HFFc6 (cell line): ENCODE results near the gene CAMK2B. TPM values are rescaled to one million over a fixed set of nuclear protein-coding genes. Genes with fewer than 3 reads are reported as not detected.
"Not testable (repeated sequence)": the region's sequence is repeated elsewhere in the genome, so short reads cannot be mapped to it uniquely, and the experiment has no call there.

Experiments used
- DNase-seq: peaks from one replicate; pipeline ENCODE4 v3.0.0-alpha.2; 2018
- H3K27ac Mint-ChIP-seq: 2 replicates; pipeline ENCODE4 v1.8.0; 2020; ENCODE audit warnings: mild to moderate bottlenecking, mixed read lengths
- H3K27me3 Mint-ChIP-seq: 2 replicates; pipeline ENCODE4 v1.8.0; 2021; ENCODE audit warnings: mild to moderate bottlenecking, moderate library complexity, mixed read lengths; ENCODE audit not compliant: insufficient read depth
- H3K36me3 Mint-ChIP-seq: 2 replicates; pipeline ENCODE4 v1.8.0; 2021; ENCODE audit warnings: low read depth, mixed read lengths
- H3K4me1 Mint-ChIP-seq: 2 replicates; pipeline ENCODE4 v1.8.0; 2020; ENCODE audit warnings: low read depth, mixed read lengths
- H3K4me3 Mint-ChIP-seq: 2 replicates; pipeline ENCODE4 v1.8.0; 2020; ENCODE audit warnings: mild to moderate bottlenecking, moderate library complexity, mixed read lengths
- H3K9me3 Mint-ChIP-seq: 2 replicates; pipeline ENCODE4 v1.8.0; 2020; ENCODE audit warnings: mild to moderate bottlenecking, mixed read lengths
- total RNA-seq, 6 experiments: library from RNA; stranded (reverse); fragmentation: NEBNext Ultra II Directional; extraction: Animal tissue kit (Norgen Biotek cat#: 25700); gene quantifications; 2 replicates in 1 of 6; 3 replicates in 5 of 6; pipeline ENCODE4 v1.2.3, GENCODE V29; 2021
- TF ChIP-seq, protein P1 (sequence below): fragments of 200-600 bp; sonication (generic); IDR thresholded peaks from 2 replicates; pipeline ENCODE4 v1.5.0; 2021; ENCODE audit warnings: antibody characterized with exemption, mild to moderate bottlenecking

The CAMK2B gene
- total RNA-seq, 6 experiments from 2014 or later = 0.11 to 0.41 TPM; not detected in 4

GRCh38 chr7:44172352-44172751 is 153.0 kb downstream of the CAMK2B start:
- no peak for DNase-seq
- TF ChIP-seq, protein P1, sequence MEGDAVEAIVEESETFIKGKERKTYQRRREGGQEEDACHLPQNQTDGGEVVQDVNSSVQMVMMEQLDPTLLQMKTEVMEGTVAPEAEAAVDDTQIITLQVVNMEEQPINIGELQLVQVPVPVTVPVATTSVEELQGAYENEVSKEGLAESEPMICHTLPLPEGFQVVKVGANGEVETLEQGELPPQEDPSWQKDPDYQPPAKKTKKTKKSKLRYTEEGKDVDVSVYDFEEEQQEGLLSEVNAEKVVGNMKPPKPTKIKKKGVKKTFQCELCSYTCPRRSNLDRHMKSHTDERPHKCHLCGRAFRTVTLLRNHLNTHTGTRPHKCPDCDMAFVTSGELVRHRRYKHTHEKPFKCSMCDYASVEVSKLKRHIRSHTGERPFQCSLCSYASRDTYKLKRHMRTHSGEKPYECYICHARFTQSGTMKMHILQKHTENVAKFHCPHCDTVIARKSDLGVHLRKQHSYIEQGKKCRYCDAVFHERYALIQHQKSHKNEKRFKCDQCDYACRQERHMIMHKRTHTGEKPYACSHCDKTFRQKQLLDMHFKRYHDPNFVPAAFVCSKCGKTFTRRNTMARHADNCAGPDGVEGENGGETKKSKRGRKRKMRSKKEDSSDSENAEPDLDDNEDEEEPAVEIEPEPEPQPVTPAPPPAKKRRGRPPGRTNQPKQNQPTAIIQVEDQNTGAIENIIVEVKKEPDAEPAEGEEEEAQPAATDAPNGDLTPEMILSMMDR = no peak
- Mint-ChIP-seq H3K27me3 (peaks cover 33% of the 10 kb centered on the region), H3K4me1 (peaks cover 1% of the 10 kb centered on the region), H3K36me3 (no peaks in the 10 kb centered on the region), H3K4me3 (no peak overlapping the region), H3K9me3 (no peaks in the 10 kb centered on the region), H3K27ac (no peak overlapping the region)

DNA sequence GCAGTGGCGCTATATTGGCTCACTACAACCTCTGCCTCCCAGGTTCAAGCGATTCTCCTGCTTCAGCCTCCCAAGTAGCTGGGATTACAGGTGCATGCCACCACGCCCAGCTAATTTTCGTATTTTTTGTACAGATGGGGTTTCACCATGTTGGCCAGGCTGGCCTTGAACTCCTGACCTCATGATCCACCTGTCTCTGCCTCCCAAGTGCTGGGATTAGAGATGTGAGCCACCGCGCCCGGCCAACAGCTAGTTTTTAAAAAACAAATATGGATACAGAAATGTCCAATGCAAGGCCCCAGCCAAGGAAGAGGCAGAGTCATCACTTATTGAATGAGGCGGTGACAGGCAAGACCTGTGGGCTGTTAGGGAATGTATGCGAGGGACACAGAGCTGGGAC is 153.5 kb downstream of the CAMK2B start:
- H3K4me3 Mint-ChIP-seq, H3K9me3 Mint-ChIP-seq, DNase-seq, H3K4me1 Mint-ChIP-seq, H3K36me3 Mint-ChIP-seq, H3K27ac Mint-ChIP-seq: not testable (repeated sequence)
- H3K27me3 Mint-ChIP-seq = peaks cover 36% of the 10 kb centered on the region

DNA sequence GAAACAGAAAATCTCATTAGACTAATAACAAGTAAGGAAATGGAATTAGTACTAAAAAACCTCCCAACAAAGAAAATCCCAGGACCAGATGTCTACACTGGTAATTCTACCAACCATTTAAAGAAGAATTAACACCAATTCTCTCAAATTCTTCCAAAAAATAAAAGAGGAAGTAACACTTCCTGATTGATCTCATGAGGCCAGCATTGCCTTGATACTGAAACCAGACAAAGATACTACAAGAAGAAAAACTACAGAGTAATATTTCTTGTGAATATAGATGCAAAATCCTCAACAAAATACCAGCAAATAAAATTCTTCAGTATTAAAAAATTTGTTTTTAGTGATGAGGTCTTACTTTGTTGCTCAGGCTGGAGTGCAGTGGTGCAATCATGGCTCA is 157.5 kb downstream of the CAMK2B start:
- peaks cover 20% of the 10 kb centered on the region for H3K4me1 Mint-ChIP-seq
- H3K36me3 Mint-ChIP-seq = no peaks in the 10 kb centered on the region
- TF ChIP-seq, protein P1 = no peak
- no peak for DNase-seq
- H3K9me3 Mint-ChIP-seq = no peaks in the 10 kb centered on the region
- H3K4me3 Mint-ChIP-seq = no peak overlapping the region
- H3K27ac Mint-ChIP-seq = no peak overlapping the region
- H3K27me3 Mint-ChIP-seq = peaks cover 18% of the 10 kb centered on the region; the same call in 1 of the 2 replicates

Other genes starting within 250 kb of the CAMK2B start
- 10 to 100 TPM; 11.4 to 14.3 (median 12.1) TPM for gene POLM, start 243.1 kb downstream of the CAMK2B start, total RNA-seq
- gene AEBP1, start 221.2 kb downstream of the CAMK2B start, total RNA-seq = 10 to 100 TPM; 69.7 to 83.2 (median 76.4) TPM
- gene POLD2, start 202.0 kb downstream of the CAMK2B start, total RNA-seq = 100 to 1,000 TPM; 154 to 210 (median 183) TPM
- gene MYL7, start 184.3 kb downstream of the CAMK2B start, total RNA-seq = under 1 TPM in 4 of 6 experiments, not detected in 2; 0.30 to 0.64 (median 0.49) TPM
- gene GCK, start 136.2 kb downstream of the CAMK2B start, total RNA-seq = under 1 TPM in 4 of 6 experiments, not detected in 2; 0.11 to 0.26 (median 0.17) TPM
- 100 to 1,000 TPM; 155 to 174 (median 167) TPM for gene YKT6, start 124.6 kb downstream of the CAMK2B start, total RNA-seq
- 100 to 1,000 TPM in 2 of 6 experiments, 10 to 100 TPM in 4; 79.2 to 114 (median 90.6) TPM for gene NUDCD3, start 165.1 kb upstream of the CAMK2B start, total RNA-seq
- gene NPC1L1, start 215.7 kb upstream of the CAMK2B start, total RNA-seq = not detected
- gene DDX56, start 248.3 kb upstream of the CAMK2B start, total RNA-seq = 10 to 100 TPM; 62.2 to 81.9 (median 70.1) TPM